Neural cell (in vitro differentiated cells): ENCODE data around the gene GMPR2. TPM values are rescaled to one million over a fixed set of nuclear protein-coding genes. Genes with fewer than 3 reads are reported as not detected.

Experiments used
- H2AFZ ChIP-seq: fragments of 200-600, 300-800 bp; sonication (generic), shearing (Covaris generic); 2 replicates; pipeline ENCODE4 v1.6.0; 2014; ENCODE audit warnings: low read depth, mild to moderate bottlenecking, antibody characterized with exemption, low read length, moderate library complexity
- H3F3A ChIP-seq: fragments of 200-600 bp; shearing (Covaris generic); 2 replicates; pipeline ENCODE4 v1.6.1; 2016; ENCODE audit warnings: mild to moderate bottlenecking, moderate library complexity, mixed read lengths, antibody characterized with exemption, low read length; ENCODE audit not compliant: insufficient read depth, poor library complexity, severe bottlenecking
- H3K27ac ChIP-seq: fragments of 200-600, 300-800 bp; sonication (generic), shearing (Covaris generic); 2 replicates; pipeline ENCODE4 v1.5.1; 2014; ENCODE audit warnings: mild to moderate bottlenecking, low read length, moderate library complexity
- H3K27me3 ChIP-seq: fragments of 300-800, 200-600 bp; sonication (generic), shearing (Covaris generic); 2 replicates; pipeline ENCODE4 v1.6.0; 2014; ENCODE audit warnings: mild to moderate bottlenecking, low read depth, low read length, moderate library complexity; ENCODE audit not compliant: insufficient read depth
- H3K36me3 ChIP-seq: fragments of 300-800, 200-600 bp; sonication (generic), shearing (Covaris generic); 2 replicates; pipeline ENCODE4 v1.5.1; 2014; ENCODE audit warnings: mild to moderate bottlenecking, antibody characterized with exemption, low read length, moderate library complexity; ENCODE audit not compliant: insufficient read depth
- H3K4me2 ChIP-seq: fragments of 300-800, 200-600 bp; sonication (generic), shearing (Covaris generic); 2 replicates; pipeline ENCODE4 v1.6.0; 2014; ENCODE audit warnings: mild to moderate bottlenecking, low read length
- H3K4me3 ChIP-seq: fragments of 300-800, 200-600 bp; sonication (generic), shearing (Covaris generic); 2 replicates; pipeline ENCODE4 v1.5.1; 2014; ENCODE audit warnings: mild to moderate bottlenecking, low read length, moderate library complexity
- H3K79me2 ChIP-seq: fragments of 200-600 bp; shearing (Covaris generic); replicated peaks from 2 replicates; pipeline ENCODE4 v1.6.0; 2014; ENCODE audit warnings: mild to moderate bottlenecking, low read length, moderate library complexity; ENCODE audit not compliant: insufficient read depth
- H3K9ac ChIP-seq: fragments of 300-800, 200-600 bp; sonication (generic), shearing (Covaris generic); 2 replicates; pipeline ENCODE4 v1.6.1; 2016; ENCODE audit warnings: mild to moderate bottlenecking, low read length, mixed read lengths
- H3K9me2 ChIP-seq: fragments of 200-600 bp; shearing (Covaris generic); 2 replicates; pipeline ENCODE4 v1.6.1; 2016; ENCODE audit warnings: mild to moderate bottlenecking, low read length, mixed read lengths; ENCODE audit not compliant: insufficient read depth
- H3K9me3 ChIP-seq: fragments of 200-600, 300-800 bp; sonication (generic), shearing (Covaris generic); 2 replicates; pipeline ENCODE4 v1.6.1; 2016; ENCODE audit warnings: mild to moderate bottlenecking, mixed run types, low read length, moderate library complexity, mixed read lengths
- H4K20me1 ChIP-seq: fragments of 200-600 bp; shearing (Covaris generic); 2 replicates; pipeline ENCODE4 v1.6.1; 2016; ENCODE audit warnings: mild to moderate bottlenecking, mixed run types; ENCODE audit not compliant: insufficient read depth
- EP300 ChIP-seq: fragments of 450-650 bp; conservative IDR thresholded peaks from 2 replicates; pipeline ENCODE4 v1.6.1; 2014; ENCODE audit warnings: antibody characterized with exemption, mild to moderate bottlenecking, moderate library complexity; ENCODE audit not compliant: poor library complexity, severe bottlenecking
- EZH2 ChIP-seq: fragments of 200-600, 300-800 bp; shearing (Covaris generic), sonication (generic); IDR thresholded peaks from 2 replicates; pipeline ENCODE4 v1.6.1; 2014; ENCODE audit warnings: antibody characterized with exemption, low read length, borderline replicate concordance, mild to moderate bottlenecking; ENCODE audit not compliant: insufficient read depth, poor library complexity, severe bottlenecking
- MXI1 ChIP-seq: fragments of 450-650 bp; conservative IDR thresholded peaks from 2 replicates; pipeline ENCODE4 v1.6.1; 2014; ENCODE audit warnings: antibody characterized with exemption, mild to moderate bottlenecking; ENCODE audit not compliant: poor library complexity, severe bottlenecking
- POLR2AphosphoS5 ChIP-seq: IDR thresholded peaks from 2 replicates; pipeline ENCODE4 v1.6.1; 2012
- RAD21 ChIP-seq: fragments of 450-650 bp; conservative IDR thresholded peaks from 2 replicates; pipeline ENCODE4 v1.6.1; 2014; ENCODE audit warnings: antibody characterized with exemption, mild to moderate bottlenecking, moderate library complexity
- SMC3 ChIP-seq: fragments of 450-650 bp; conservative IDR thresholded peaks from 2 replicates; pipeline ENCODE4 v1.6.1; 2014; ENCODE audit warnings: antibody characterized with exemption, mild to moderate bottlenecking, moderate library complexity; ENCODE audit not compliant: poor library complexity
- TAF1 ChIP-seq: IDR thresholded peaks from 2 replicates; pipeline ENCODE4 v1.6.1; 2012; ENCODE audit warnings: low read depth
- polyA plus RNA-seq: library from polyadenylated mRNA; depleted of rRNA; stranded (reverse); fragments of >200 nt; gene quantifications from 2 replicates; pipeline ENCODE4 v1.2.3, GENCODE V29; 2014
- TF ChIP-seq, protein P1 (sequence below): fragments of 450-650 bp; IDR thresholded peaks from 2 replicates; pipeline ENCODE4 v1.5.1; 2014; ENCODE audit warnings: antibody characterized with exemption, mild to moderate bottlenecking, moderate library complexity; ENCODE audit not compliant: poor library complexity, severe bottlenecking
- TF ChIP-seq, protein P2 (sequence below): IDR thresholded peaks from 2 replicates; pipeline ENCODE4 v1.6.1; 2012; ENCODE audit warnings: borderline replicate concordance

The GMPR2 gene
- polyA plus RNA-seq, 1 donor from 2014 or later, result 132 TPM

DNA sequence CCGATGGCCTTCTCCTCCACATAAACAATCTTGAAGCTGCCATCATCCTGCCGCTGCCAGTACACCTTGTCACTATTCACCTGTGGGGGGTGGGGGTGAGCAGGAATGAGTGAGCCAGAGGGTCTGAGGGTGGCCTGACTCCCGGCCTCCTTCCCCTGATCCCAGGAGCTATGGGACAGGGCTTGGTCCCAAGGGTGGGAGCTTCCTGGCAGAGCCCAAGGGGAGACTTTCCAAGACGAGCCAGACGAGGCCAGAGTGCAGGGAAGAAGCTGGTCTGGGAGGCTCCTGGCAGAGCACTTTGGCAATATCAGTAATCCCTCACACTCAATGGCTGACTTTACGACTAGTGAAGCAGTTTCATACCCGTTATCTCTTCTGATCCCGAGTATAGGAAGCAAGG is 22.7 kb downstream of the GMPR2 start:
- no peaks in the 10 kb centered on the region for H3F3A ChIP-seq
- no peak overlapping the region for H3K27ac ChIP-seq
- no peaks in the 10 kb centered on the region for H3K9me2 ChIP-seq
- no peaks in the 10 kb centered on the region for H4K20me1 ChIP-seq
- TF ChIP-seq SMC3 (no peak), RAD21 (no peak)
- TF ChIP-seq, protein P1, sequence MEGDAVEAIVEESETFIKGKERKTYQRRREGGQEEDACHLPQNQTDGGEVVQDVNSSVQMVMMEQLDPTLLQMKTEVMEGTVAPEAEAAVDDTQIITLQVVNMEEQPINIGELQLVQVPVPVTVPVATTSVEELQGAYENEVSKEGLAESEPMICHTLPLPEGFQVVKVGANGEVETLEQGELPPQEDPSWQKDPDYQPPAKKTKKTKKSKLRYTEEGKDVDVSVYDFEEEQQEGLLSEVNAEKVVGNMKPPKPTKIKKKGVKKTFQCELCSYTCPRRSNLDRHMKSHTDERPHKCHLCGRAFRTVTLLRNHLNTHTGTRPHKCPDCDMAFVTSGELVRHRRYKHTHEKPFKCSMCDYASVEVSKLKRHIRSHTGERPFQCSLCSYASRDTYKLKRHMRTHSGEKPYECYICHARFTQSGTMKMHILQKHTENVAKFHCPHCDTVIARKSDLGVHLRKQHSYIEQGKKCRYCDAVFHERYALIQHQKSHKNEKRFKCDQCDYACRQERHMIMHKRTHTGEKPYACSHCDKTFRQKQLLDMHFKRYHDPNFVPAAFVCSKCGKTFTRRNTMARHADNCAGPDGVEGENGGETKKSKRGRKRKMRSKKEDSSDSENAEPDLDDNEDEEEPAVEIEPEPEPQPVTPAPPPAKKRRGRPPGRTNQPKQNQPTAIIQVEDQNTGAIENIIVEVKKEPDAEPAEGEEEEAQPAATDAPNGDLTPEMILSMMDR, result no peak
- no peaks in the 10 kb centered on the region for H3K9me3 ChIP-seq
- no peak overlapping the region for H3K9ac ChIP-seq
- H2AFZ ChIP-seq, result no peak overlapping the region
- H3K36me3 ChIP-seq, result no peaks in the 10 kb centered on the region
- H3K27me3 ChIP-seq, result no peaks in the 10 kb centered on the region
- no peaks in the 10 kb centered on the region for H3K79me2 ChIP-seq
- H3K4me2 ChIP-seq, result no peak overlapping the region
- no peak overlapping the region for H3K4me3 ChIP-seq

DNA sequence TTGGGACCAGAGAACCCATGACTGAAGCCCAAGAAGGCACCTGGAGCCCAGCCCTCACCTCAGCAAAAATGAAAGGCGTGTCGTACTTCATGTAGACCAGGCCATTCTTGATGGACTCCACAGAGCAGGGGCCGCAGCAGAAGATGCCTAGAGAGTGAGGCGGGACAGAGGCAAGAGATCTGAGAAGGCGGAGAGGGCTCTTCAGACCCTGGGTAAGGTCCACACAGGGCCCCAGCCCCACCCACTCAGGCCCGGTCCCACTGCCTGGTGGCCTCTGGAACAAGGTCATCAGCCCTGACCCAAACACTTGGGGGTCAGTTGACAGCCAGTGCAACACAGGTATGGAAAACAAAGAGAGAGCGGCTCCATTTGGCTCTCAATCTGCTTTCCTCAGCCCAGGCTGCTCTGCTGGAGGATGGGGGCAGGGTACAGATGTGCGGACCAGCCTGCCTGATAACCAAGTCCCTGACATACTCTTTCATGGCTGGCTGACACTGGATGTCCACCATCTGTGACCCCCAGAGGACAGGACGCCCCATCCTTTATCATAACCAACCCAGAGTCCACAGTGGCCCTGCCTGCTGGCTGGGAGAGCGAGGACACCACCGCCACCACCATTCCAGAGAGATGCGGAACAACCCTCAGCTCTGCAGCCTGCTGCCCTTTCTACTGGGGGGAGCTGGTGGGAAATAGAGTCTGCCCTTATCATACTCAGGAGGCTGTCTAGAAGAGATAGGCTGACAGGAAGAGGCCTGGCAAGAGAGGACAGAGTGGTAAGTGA is 23.4 kb downstream of the GMPR2 start:
- Histone ChIP-seq H3K9me3 (no peaks in the 10 kb centered on the region), H3K27ac (no peak overlapping the region), H3K36me3 (no peaks in the 10 kb centered on the region), H3K79me2 (no peaks in the 10 kb centered on the region), H2AFZ (no peak overlapping the region), H4K20me1 (no peaks in the 10 kb centered on the region), H3K9ac (no peak overlapping the region), H3K4me3 (no peak overlapping the region), H3K9me2 (no peaks in the 10 kb centered on the region), H3K4me2 (no peak overlapping the region), H3K27me3 (no peaks in the 10 kb centered on the region), H3F3A (no peaks in the 10 kb centered on the region)
- TF ChIP-seq EZH2 (no peak), TAF1 (no peak), MXI1 (no peak), RAD21 (no peak), EP300 (no peak), SMC3 (no peak), POLR2AphosphoS5 (no peak)
- TF ChIP-seq, protein P1, result no peak
- TF ChIP-seq, protein P2, sequence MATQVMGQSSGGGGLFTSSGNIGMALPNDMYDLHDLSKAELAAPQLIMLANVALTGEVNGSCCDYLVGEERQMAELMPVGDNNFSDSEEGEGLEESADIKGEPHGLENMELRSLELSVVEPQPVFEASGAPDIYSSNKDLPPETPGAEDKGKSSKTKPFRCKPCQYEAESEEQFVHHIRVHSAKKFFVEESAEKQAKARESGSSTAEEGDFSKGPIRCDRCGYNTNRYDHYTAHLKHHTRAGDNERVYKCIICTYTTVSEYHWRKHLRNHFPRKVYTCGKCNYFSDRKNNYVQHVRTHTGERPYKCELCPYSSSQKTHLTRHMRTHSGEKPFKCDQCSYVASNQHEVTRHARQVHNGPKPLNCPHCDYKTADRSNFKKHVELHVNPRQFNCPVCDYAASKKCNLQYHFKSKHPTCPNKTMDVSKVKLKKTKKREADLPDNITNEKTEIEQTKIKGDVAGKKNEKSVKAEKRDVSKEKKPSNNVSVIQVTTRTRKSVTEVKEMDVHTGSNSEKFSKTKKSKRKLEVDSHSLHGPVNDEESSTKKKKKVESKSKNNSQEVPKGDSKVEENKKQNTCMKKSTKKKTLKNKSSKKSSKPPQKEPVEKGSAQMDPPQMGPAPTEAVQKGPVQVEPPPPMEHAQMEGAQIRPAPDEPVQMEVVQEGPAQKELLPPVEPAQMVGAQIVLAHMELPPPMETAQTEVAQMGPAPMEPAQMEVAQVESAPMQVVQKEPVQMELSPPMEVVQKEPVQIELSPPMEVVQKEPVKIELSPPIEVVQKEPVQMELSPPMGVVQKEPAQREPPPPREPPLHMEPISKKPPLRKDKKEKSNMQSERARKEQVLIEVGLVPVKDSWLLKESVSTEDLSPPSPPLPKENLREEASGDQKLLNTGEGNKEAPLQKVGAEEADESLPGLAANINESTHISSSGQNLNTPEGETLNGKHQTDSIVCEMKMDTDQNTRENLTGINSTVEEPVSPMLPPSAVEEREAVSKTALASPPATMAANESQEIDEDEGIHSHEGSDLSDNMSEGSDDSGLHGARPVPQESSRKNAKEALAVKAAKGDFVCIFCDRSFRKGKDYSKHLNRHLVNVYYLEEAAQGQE, result no peak
